NCI-H774 (cell line): ENCODE results near the gene POLR2H.
A peak's percentile ranks its signal among the peaks of the same experiment; 100 is the strongest.

Experiments used
- DNase-seq: peaks from one replicate; lab custom pipeline; 2025; lab: John Stamatoyannopoulos, UW

Gene POLR2H

GRCh38 chr3:184352149-184352785 lies 9.2 kb upstream of the POLR2H start:
- no peak for DNase-seq

GRCh38 chr3:184352897-184353545 lies 8.5 kb upstream of the POLR2H start:
- no peak for DNase-seq

GRCh38 chr3:184353546-184353941 lies 8.0 kb upstream of the POLR2H start:
- DNase-seq, result no peak

- DNase-seq, result no peak
These were observed 7.3 kb upstream of the POLR2H start for GRCh38 chr3:184354121-184354728.

GRCh38 chr3:184354754-184355153 lies 6.8 kb upstream of the POLR2H start:
- DNase-seq, result no peak

- no peak for DNase-seq
These were observed 6.1 kb upstream of the POLR2H start for GRCh38 chr3:184355261-184356040.

- no peak for DNase-seq
These were observed 4.0 kb upstream of the POLR2H start for GRCh38 chr3:184357248-184358123.

- DNase-seq, result no peak
These were observed 3.3 kb upstream of the POLR2H start for GRCh38 chr3:184358124-184358767.

- DNase-seq, result no peak
These were observed 2.6 kb upstream of the POLR2H start for GRCh38 chr3:184358921-184359350.

GRCh38 chr3:184359610-184360009 lies 1.9 kb upstream of the POLR2H start:
- DNase-seq, result no peak

- DNase-seq, result no peak
These were observed 1.2 kb upstream of the POLR2H start for GRCh38 chr3:184360070-184360928.

- DNase-seq, result no peak
These were observed 480 bp upstream of the POLR2H start for GRCh38 chr3:184360929-184361531.

- peak; percentile 90 for DNase-seq
These were observed 590 bp downstream of the POLR2H start for GRCh38 chr3:184361932-184362667.

GRCh38 chr3:184362668-184363546 lies 1.4 kb downstream of the POLR2H start:
- peak; percentile 100 for DNase-seq

- no peak for DNase-seq
These were observed 5.2 kb downstream of the POLR2H start for GRCh38 chr3:184366619-184367289.

GRCh38 chr3:184368116-184368515 lies 6.6 kb downstream of the POLR2H start:
- no peak for DNase-seq

GRCh38 chr3:184368586-184369183 lies 7.2 kb downstream of the POLR2H start:
- DNase-seq, result no peak
